Esophagus squamous epithelium (tissue), 5 donors: ENCODE data around the gene STEEP1. TPM values are rescaled to one million over a fixed set of nuclear protein-coding genes. Genes with fewer than 3 reads are reported as not detected.

ENCODE experiments used
- DNase-seq: peaks from one replicate; lab custom pipeline; 2025; lab: John Stamatoyannopoulos, UW
- H3K27ac ChIP-seq, 4 donors: fragments of 200-600 bp; sonication (generic); one replicate each; pipeline ENCODE4 v1.5.1; 2016 to 2019; ENCODE audit warnings: mild to moderate bottlenecking in 1 of 4
- H3K27me3 ChIP-seq, 4 donors: fragments of 200-600 bp; sonication (generic); 1 replicate in 3 of 4; 2 replicates in 1 of 4; pipeline versions ENCODE4 v1.5.1 to v1.6.0; 2017 to 2021; ENCODE audit warnings: antibody characterized with exemption in 1 of 4
- H3K36me3 ChIP-seq, 3 donors: fragments of 200-600 bp; sonication (generic); one replicate each; pipeline ENCODE4 v1.5.1; 2016 to 2019
- H3K4me1 ChIP-seq, 3 donors: fragments of 200-600 bp; sonication (generic); one replicate each; pipeline ENCODE4 v1.5.1; 2017 to 2019
- H3K4me3 ChIP-seq, 4 donors: fragments of 200-600 bp; sonication (generic); 1 replicate in 3 of 4; 2 replicates in 1 of 4; pipeline ENCODE4 v1.5.1; 2016 to 2019; ENCODE audit warnings: mild to moderate bottlenecking in 2 of 4, moderate library complexity in 1 of 4
- H3K9me3 ChIP-seq, 3 donors: fragments of 200-600 bp; sonication (generic); one replicate each; pipeline ENCODE4 v1.5.1; 2016 to 2019
- CTCF ChIP-seq, 6 experiments: fragments of 450-650 bp in 4 of 6; fragments of 200-600 bp in 2 of 6; sonication (generic) in 2 of 6; IDR thresholded peaks; one replicate each; pipeline ENCODE4 v1.5.1; 2016 to 2019; ENCODE audit warnings: antibody characterized with exemption in 6 of 6, mild to moderate bottlenecking in 4 of 6, moderate library complexity in 4 of 6
- POLR2A ChIP-seq, 4 donors: fragments of 450-650 bp; IDR thresholded peaks; one replicate each; pipeline ENCODE4 v1.6.1; 2017; ENCODE audit warnings: antibody characterized with exemption in 4 of 4, mild to moderate bottlenecking in 4 of 4, moderate library complexity in 3 of 4
- WGBS, 2 donors: methylation state at CpG; one replicate each; pipeline ENCODE4 v1.1.5; 2018; 5-methylcytosine and 5-hydroxymethylcytosine counted together
- intact Hi-C: fragments of 100-400 bp; cut with DNase I; formaldehyde crosslinking; loops from one replicate; pipeline ENCODE4 v1.15.0; 2022
- total RNA-seq, 4 donors: library from RNA; depleted of rRNA; stranded (reverse); fragments of >200 nt; gene quantifications; one replicate each; pipeline ENCODE4 v1.1.0, GENCODE V29; 2016
- donor health status: DM: yes; HTN: yes; CAD: no.

The STEEP1 gene
- total RNA-seq, 4 donors from 2014 or later: 14.8 to 31.1 (median 17.2) TPM

GRCh38 chrX:119539872-119540271 is 25.3 kb downstream of the STEEP1 start:
- H3K4me3 ChIP-seq: no peak overlapping the region
- no peak for TF ChIP-seq POLR2A (IDR thresholded peaks at IDR 0.05)
- no peak for TF ChIP-seq CTCF (IDR thresholded peaks at IDR 0.05)
- no peaks in the 10 kb centered on the region for H3K4me1 ChIP-seq
- no peaks in the 10 kb centered on the region for H3K27me3 ChIP-seq
- no peak overlapping the region for H3K27ac ChIP-seq
- no peaks in the 10 kb centered on the region for H3K9me3 ChIP-seq
- DNase-seq: no peak
- H3K36me3 ChIP-seq: peaks cover 0 to 39% (median 0%) of the 10 kb centered on the region in 3 donors
- intact Hi-C loops: no loop called here
- 24 to 60% methylated on average over 2 of the region's 2 CpGs for WGBS, 2 donors

- no peak overlapping the region for H3K4me3 ChIP-seq
- no peak for TF ChIP-seq CTCF (IDR thresholded peaks at IDR 0.05)
- no peak for TF ChIP-seq POLR2A (IDR thresholded peaks at IDR 0.05)
- no peak overlapping the region for H3K27ac ChIP-seq
- peaks cover 0 to 38% (median 0%) of the 10 kb centered on the region in 3 donors for H3K36me3 ChIP-seq
- no peaks in the 10 kb centered on the region for H3K27me3 ChIP-seq
- no peaks in the 10 kb centered on the region for H3K4me1 ChIP-seq
- no peaks in the 10 kb centered on the region for H3K9me3 ChIP-seq
- WGBS, 2 donors: 54 to 63% methylated on average over 3 of the region's 3 CpGs
- intact Hi-C loops: no loop called here
- DNase-seq: no peak
Observed at GRCh38 chrX:119537487-119537886, 27.7 kb downstream of the STEEP1 start.

GRCh38 chrX:119529345-119530276 is 35.6 kb downstream of the STEEP1 start:
- Histone ChIP-seq H3K27me3 (no peaks in the 10 kb centered on the region), H3K4me3 (no peak overlapping the region), H3K27ac (no peak overlapping the region), H3K9me3 (no peaks in the 10 kb centered on the region), H3K36me3 (no peaks in the 10 kb centered on the region), H3K4me1 (no peaks in the 10 kb centered on the region)
- WGBS, 2 donors: 76 to 82% methylated on average over 4 to 9 of the region's 9 CpGs
- no peak for TF ChIP-seq POLR2A (IDR thresholded peaks at IDR 0.05)
- no peak for TF ChIP-seq CTCF (IDR thresholded peaks at IDR 0.05)
- no peak for DNase-seq
- intact Hi-C loops: no loop called here

- no peak for DNase-seq
- WGBS, 2 donors: 14 to 59% methylated on average over 1 of the region's 1 CpG
- TF ChIP-seq POLR2A (IDR thresholded peaks at IDR 0.05) (no peak), CTCF (IDR thresholded peaks at IDR 0.05) (no peak)
- H3K9me3 ChIP-seq: no peaks in the 10 kb centered on the region
- no peak overlapping the region for H3K4me3 ChIP-seq
- H3K4me1 ChIP-seq: no peaks in the 10 kb centered on the region
- H3K27me3 ChIP-seq: no peaks in the 10 kb centered on the region
- intact Hi-C loops: no loop called here
- H3K27ac ChIP-seq: no peak overlapping the region
- no peaks in the 10 kb centered on the region for H3K36me3 ChIP-seq
Observed at GRCh38 chrX:119523664-119524184, 41.5 kb downstream of the STEEP1 start.

GRCh38 chrX:119521246-119521645 is 44.0 kb downstream of the STEEP1 start:
- H3K27me3 ChIP-seq: no peaks in the 10 kb centered on the region
- no peaks in the 10 kb centered on the region for H3K9me3 ChIP-seq
- H3K36me3 ChIP-seq: no peaks in the 10 kb centered on the region
- DNase-seq: no peak
- H3K4me3 ChIP-seq: no peak overlapping the region
- TF ChIP-seq CTCF (IDR thresholded peaks at IDR 0.05) (no peak), POLR2A (IDR thresholded peaks at IDR 0.05) (no peak)
- intact Hi-C loops: no loop called here
- WGBS, 2 donors: 80 to 84% methylated on average over 5 of the region's 6 CpGs
- no peak overlapping the region for H3K27ac ChIP-seq
- no peaks in the 10 kb centered on the region for H3K4me1 ChIP-seq
